Adrenal gland (tissue), 12 donors: ENCODE results near the gene CXCL3. TPM values are rescaled to one million over a fixed set of nuclear protein-coding genes. Genes with fewer than 3 reads are reported as not detected.

Experiments
- DNase-seq, 7 donors: peaks; one replicate each; pipeline ENCODE4 v3.0.0-alpha.2; 2019 to 2020
- H3K27ac ChIP-seq, 5 donors: fragments of 200-600 bp; sonication (generic) in 4 of 5; 1 replicate in 3 of 5; 2 replicates in 2 of 5; pipeline versions ENCODE4 v1.5.1 to v1.8.0; 2016 to 2020; ENCODE audit warnings: mild to moderate bottlenecking in 1 of 5
- H3K27me3 ChIP-seq: fragments of 200-600 bp; 2 replicates; pipeline ENCODE4 v1.8.0; 2021
- H3K36me3 ChIP-seq, 2 donors: fragments of 200-600 bp; replicated peaks in 1 of 2; 1 replicate in 1 of 2; 2 replicates in 1 of 2; pipeline versions ENCODE4 v1.5.1 to v1.8.0; 2018 to 2022
- H3K4me1 ChIP-seq, 2 donors: fragments of 200-600 bp; replicated peaks in 1 of 2; 1 replicate in 1 of 2; 2 replicates in 1 of 2; pipeline versions ENCODE4 v1.5.1 to v1.8.0; 2018 to 2021
- H3K4me3 ChIP-seq, 4 donors: fragments of 200-600 bp; sonication (generic) in 3 of 4; one replicate each; pipeline ENCODE4 v1.5.1; 2016 to 2018
- H3K9me3 ChIP-seq, 3 donors: fragments of 200-600 bp; sonication (generic) in 1 of 3; replicated peaks in 1 of 3; 1 replicate in 2 of 3; 2 replicates in 1 of 3; pipeline versions ENCODE4 v1.5.1 to v1.8.0; 2016 to 2021
- POLR2A ChIP-seq, 2 donors: fragments of 450-650 bp; IDR thresholded peaks; one replicate each; pipeline ENCODE4 v1.6.1; 2017; ENCODE audit warnings: antibody characterized with exemption in 2 of 2, mild to moderate bottlenecking in 2 of 2, moderate library complexity in 1 of 2
- WGBS, 4 donors: extraction: QIAGEN DNeasy Blood & Tissue Kit in 2 of 4; methylation state at CpG; one replicate each; pipeline versions ENCODE4 v1.1.5 to v1.1.7; 2013 to 2017; 5-methylcytosine and 5-hydroxymethylcytosine counted together
- intact Hi-C, 2 donors: fragments of 100-400 bp; cut with DNase I; formaldehyde crosslinking; loops; one replicate each; pipeline versions ENCODE4 v1.14.1 to v1.15.0; 2022 to 2023
- polyA plus RNA-seq, 3 donors: library from polyadenylated mRNA; stranded (reverse); fragments of 200-250 nt in 2 of 3; fragments of 350-450 nt in 1 of 3; fragmentation: Illumina TruSeq in 1 of 3; extraction: RNeasy Lipid Tissue Mini Kit (QIAGEN cat#74804) in 1 of 3; gene quantifications; one replicate each; pipeline ENCODE4 v1.2.3, GENCODE V29; 2013 to 2014
- total RNA-seq, 9 donors: library from RNA; depleted of rRNA in 4 of 9; stranded (reverse); fragments of >200 nt in 4 of 9; fragments of 120-200 nt in 1 of 9; fragmentation: NEBNext Ultra II Directional in 1 of 9; extraction: Animal tissue kit (Norgen Biotek cat#: 25700) in 1 of 9; gene quantifications; one replicate each; pipeline versions ENCODE4 v1.1.0 to v1.2.4, GENCODE V29; 2013 to 2023
- TF ChIP-seq, protein P1 (sequence below), 6 experiments: fragments of 450-650 bp in 4 of 6; fragments of 200-600 bp in 2 of 6; sonication (generic) in 1 of 6; IDR thresholded peaks; 1 replicate in 5 of 6; 2 replicates in 1 of 6; pipeline versions ENCODE4 v1.5.1 to v1.8.0; 2016 to 2021; ENCODE audit warnings: antibody characterized with exemption in 6 of 6, mild to moderate bottlenecking in 2 of 6, moderate library complexity in 1 of 6
- donor health status: healthy with polysubstance abuse.
- donor health status: Bipolar disorder and iron deficiency.
- donor health status: DM: yes; HTN: yes; CAD: no.
- donor health status: DM: no; HTN: no; CAD: no.
- donor health status: DM: no; HTN: no; CAD: no.
- donor health status: DM: yes; HTN: yes; CAD: no.

Gene CXCL3
- total and polyA plus RNA-seq, 12 donors = 0.13 to 1.6 (median 0.42) TPM; not detected in 3

GRCh38 chr4:73992050-73992449, 46.4 kb downstream of the CXCL3 start:
- no peak for DNase-seq
- TF ChIP-seq, protein P1, sequence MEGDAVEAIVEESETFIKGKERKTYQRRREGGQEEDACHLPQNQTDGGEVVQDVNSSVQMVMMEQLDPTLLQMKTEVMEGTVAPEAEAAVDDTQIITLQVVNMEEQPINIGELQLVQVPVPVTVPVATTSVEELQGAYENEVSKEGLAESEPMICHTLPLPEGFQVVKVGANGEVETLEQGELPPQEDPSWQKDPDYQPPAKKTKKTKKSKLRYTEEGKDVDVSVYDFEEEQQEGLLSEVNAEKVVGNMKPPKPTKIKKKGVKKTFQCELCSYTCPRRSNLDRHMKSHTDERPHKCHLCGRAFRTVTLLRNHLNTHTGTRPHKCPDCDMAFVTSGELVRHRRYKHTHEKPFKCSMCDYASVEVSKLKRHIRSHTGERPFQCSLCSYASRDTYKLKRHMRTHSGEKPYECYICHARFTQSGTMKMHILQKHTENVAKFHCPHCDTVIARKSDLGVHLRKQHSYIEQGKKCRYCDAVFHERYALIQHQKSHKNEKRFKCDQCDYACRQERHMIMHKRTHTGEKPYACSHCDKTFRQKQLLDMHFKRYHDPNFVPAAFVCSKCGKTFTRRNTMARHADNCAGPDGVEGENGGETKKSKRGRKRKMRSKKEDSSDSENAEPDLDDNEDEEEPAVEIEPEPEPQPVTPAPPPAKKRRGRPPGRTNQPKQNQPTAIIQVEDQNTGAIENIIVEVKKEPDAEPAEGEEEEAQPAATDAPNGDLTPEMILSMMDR (IDR thresholded peaks at IDR 0.05) = no peak
- TF ChIP-seq POLR2A (IDR thresholded peaks at IDR 0.05) = no peak
- H3K4me1 ChIP-seq = no peaks in the 10 kb centered on the region
- H3K4me3 ChIP-seq = no peak overlapping the region
- no peaks in the 10 kb centered on the region for H3K36me3 ChIP-seq
- no peaks in the 10 kb centered on the region for H3K27me3 ChIP-seq
- intact Hi-C loops = no loop called here
- no peak overlapping the region for H3K27ac ChIP-seq
- 0 to 55% (median 26%) methylated on average over 1 of the region's 1 CpG for WGBS, 4 donors
- H3K9me3 ChIP-seq = no peaks in the 10 kb centered on the region

DNA sequence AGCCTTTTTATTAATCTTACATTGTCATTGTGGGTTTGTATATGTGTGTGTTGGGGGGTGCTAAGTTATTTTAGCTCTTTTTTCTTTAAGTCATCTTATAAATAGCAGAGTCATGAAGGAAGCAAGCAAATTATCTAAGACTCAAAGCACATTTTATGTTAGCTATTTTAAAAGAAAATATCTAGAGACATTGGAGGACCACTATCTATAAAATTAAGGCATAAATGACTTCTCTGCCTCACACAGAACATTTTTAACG, 46.8 kb downstream of the CXCL3 start:
- no peak for TF ChIP-seq POLR2A (IDR thresholded peaks at IDR 0.05)
- no peaks in the 10 kb centered on the region for H3K9me3 ChIP-seq
- no peak for DNase-seq
- no peaks in the 10 kb centered on the region for H3K4me1 ChIP-seq
- no peak overlapping the region for H3K27ac ChIP-seq
- intact Hi-C loops = no loop called here
- no peaks in the 10 kb centered on the region for H3K27me3 ChIP-seq
- 67 to 83% (median 81%) methylated on average over 1 of the region's 1 CpG for WGBS, 4 donors
- H3K36me3 ChIP-seq = no peaks in the 10 kb centered on the region
- H3K4me3 ChIP-seq = no peak overlapping the region

DNA sequence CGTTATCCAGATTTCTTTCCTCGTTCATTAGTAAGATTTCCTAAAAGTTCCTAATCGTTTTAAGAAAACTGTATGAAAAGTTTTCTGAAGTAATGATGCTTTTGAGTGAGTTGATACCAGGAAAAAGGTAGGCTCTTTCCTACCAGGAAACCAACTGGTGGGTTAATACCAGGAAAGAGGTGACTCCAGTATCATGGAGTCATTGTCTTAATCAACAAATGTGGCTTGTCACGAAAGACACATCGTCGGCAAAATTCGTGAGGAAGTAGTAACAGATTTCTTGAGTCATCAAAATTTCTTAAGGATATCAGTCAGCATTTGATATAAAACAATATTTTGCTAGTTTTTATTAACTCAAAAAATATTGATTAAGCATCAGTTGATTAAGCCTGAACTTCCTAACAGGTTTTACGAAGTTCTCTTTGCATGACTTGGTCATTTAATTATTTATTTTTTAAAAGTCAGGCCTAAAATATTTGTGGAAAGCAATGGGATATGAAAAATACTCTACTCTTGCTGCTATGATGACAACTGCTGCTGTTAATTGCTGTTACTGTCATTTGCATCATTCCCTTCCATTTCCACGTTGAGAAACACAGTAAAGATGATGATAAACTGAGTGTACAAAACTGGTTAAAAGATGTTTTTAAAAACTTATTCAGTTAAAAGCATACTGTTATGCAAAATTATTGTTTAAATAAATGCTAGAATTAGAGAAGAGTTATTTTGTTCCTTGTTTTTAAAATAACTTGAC, 47.3 kb downstream of the CXCL3 start:
- Histone ChIP-seq H3K36me3 (no peaks in the 10 kb centered on the region), H3K4me3 (no peak overlapping the region), H3K27me3 (no peaks in the 10 kb centered on the region), H3K4me1 (no peaks in the 10 kb centered on the region), H3K27ac (no peak overlapping the region), H3K9me3 (no peaks in the 10 kb centered on the region)
- no peak for DNase-seq
- no peak for TF ChIP-seq POLR2A (IDR thresholded peaks at IDR 0.05)
- TF ChIP-seq, protein P1 (IDR thresholded peaks at IDR 0.05) = no peak
- 74 to 85% (median 79%) methylated on average over 9 of the region's 9 CpGs for WGBS, 4 donors
- intact Hi-C loops = no loop called here

DNA sequence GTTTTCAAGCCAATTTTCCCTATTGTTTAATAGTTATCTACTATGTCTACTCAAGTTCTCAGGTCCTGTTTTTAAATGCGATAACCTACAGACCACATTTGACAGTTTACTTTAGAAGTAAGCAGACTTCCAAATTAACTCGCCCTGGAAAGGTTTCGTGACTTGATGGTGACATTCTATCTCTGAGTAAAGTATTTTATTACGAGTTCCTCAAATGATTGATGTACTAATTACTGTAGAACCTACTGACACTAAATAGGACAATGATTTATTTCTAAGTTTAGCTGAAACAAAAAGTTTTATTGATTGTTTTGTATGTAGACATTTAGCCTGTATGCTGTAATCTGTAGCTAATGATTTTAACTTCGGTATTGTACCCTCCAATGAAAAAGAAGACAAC, 48.6 kb downstream of the CXCL3 start:
- 68 to 78% (median 76%) methylated on average over 5 of the region's 5 CpGs for WGBS, 4 donors
- H3K9me3 ChIP-seq = no peaks in the 10 kb centered on the region
- H3K36me3 ChIP-seq = no peaks in the 10 kb centered on the region
- no peaks in the 10 kb centered on the region for H3K27me3 ChIP-seq
- intact Hi-C loops = no loop called here
- H3K27ac ChIP-seq = no peak overlapping the region
- TF ChIP-seq, protein P1 (IDR thresholded peaks at IDR 0.05) = no peak
- TF ChIP-seq POLR2A (IDR thresholded peaks at IDR 0.05) = no peak
- no peak overlapping the region for H3K4me3 ChIP-seq
- H3K4me1 ChIP-seq = no peaks in the 10 kb centered on the region
- DNase-seq = no peak

- Histone ChIP-seq H3K27ac (no peak overlapping the region), H3K27me3 (no peaks in the 10 kb centered on the region), H3K36me3 (no peaks in the 10 kb centered on the region), H3K4me1 (no peaks in the 10 kb centered on the region), H3K9me3 (no peaks in the 10 kb centered on the region), H3K4me3 (no peak overlapping the region)
- no peak for DNase-seq
- intact Hi-C loops = no loop called here
- 44 to 72% (median 47%) methylated on average over 3 of the region's 3 CpGs for WGBS, 4 donors
- TF ChIP-seq, protein P1 (IDR thresholded peaks at IDR 0.05) = no peak
- TF ChIP-seq POLR2A (IDR thresholded peaks at IDR 0.05) = no peak
Measured at GRCh38 chr4:73989031-73989430, 49.5 kb downstream of the CXCL3 start.
